CD4-positive, alpha-beta T cell treated with Interleukin-4 for 4 hours (primary cell): ENCODE data around the gene PML.

Experiments used
- DNase-seq: peaks from one replicate; pipeline ENCODE4 v3.0.0-alpha.2; 2020

Gene PML

GRCh38 chr15:73994413-73994883, at the start of gene PML:
Gene PML, plus strand, starts transcription at chr15:73994716. Its CDS starts 97 bp downstream, at chr15:73994813.
- peak; percentile 93 for DNase-seq

GRCh38 chr15:73945130-73945508, 49.4 kb upstream of the PML start:
- no peak for DNase-seq

- DNase-seq, result no peak
Observed at GRCh38 chr15:73946046-73946721, 48.3 kb upstream of the PML start.

- no peak for DNase-seq
Observed at GRCh38 chr15:73946795-73947370, 47.6 kb upstream of the PML start.

- DNase-seq, result no peak
Observed at GRCh38 chr15:73947651-73948050, 46.9 kb upstream of the PML start.

- DNase-seq, result no peak
Observed at GRCh38 chr15:73948396-73948795, 46.1 kb upstream of the PML start.

GRCh38 chr15:73948982-73949381, 45.5 kb upstream of the PML start:
- no peak for DNase-seq

GRCh38 chr15:73949496-73949895, 45.0 kb upstream of the PML start:
- no peak for DNase-seq

- no peak for DNase-seq
Observed at GRCh38 chr15:73950479-73950830, 44.1 kb upstream of the PML start.

- peak; percentile 68 for DNase-seq
Observed at GRCh38 chr15:73950831-73951561, 43.5 kb upstream of the PML start.

GRCh38 chr15:73951601-73952000, 42.9 kb upstream of the PML start:
- no peak for DNase-seq

GRCh38 chr15:73952171-73952912, 42.2 kb upstream of the PML start:
- DNase-seq, result no peak

GRCh38 chr15:73952913-73953750, 41.4 kb upstream of the PML start:
- DNase-seq, result no peak

GRCh38 chr15:73954188-73955145, 40.0 kb upstream of the PML start:
- DNase-seq, result no peak

GRCh38 chr15:73955326-73955725, 39.2 kb upstream of the PML start:
- no peak for DNase-seq

- no peak for DNase-seq
Observed at GRCh38 chr15:73955861-73956742, 38.4 kb upstream of the PML start.

GRCh38 chr15:73956743-73957135, 37.8 kb upstream of the PML start:
- no peak for DNase-seq

GRCh38 chr15:73957276-73957675, 37.2 kb upstream of the PML start:
- no peak for DNase-seq

GRCh38 chr15:73957785-73958184, 36.7 kb upstream of the PML start:
- DNase-seq, result no peak

GRCh38 chr15:73959012-73959581, 35.4 kb upstream of the PML start:
- peak; percentile 54 for DNase-seq
